Fibroblast of lung (primary cell): ENCODE data around the gene PPP1R3D.

Experiments used
- EZH2 ChIP-seq: IDR thresholded peaks from 2 replicates; pipeline ENCODE4 v1.5.1; 2012; ENCODE audit warnings: low read length, control low read depth, mild to moderate bottlenecking; ENCODE audit errors: missing control alignments
- TF ChIP-seq, protein P1 (sequence below), 2 donors: IDR thresholded peaks in 1 of 2; conservative IDR thresholded peaks in 1 of 2; 1 replicate in 1 of 2; 2 replicates in 1 of 2; pipeline ENCODE4 v1.5.1; 2011 to 2012; ENCODE audit warnings: low read length in 2 of 2, control low read depth in 1 of 2, inconsistent platforms in 1 of 2, low read depth in 1 of 2, mild to moderate bottlenecking in 1 of 2

DNA sequence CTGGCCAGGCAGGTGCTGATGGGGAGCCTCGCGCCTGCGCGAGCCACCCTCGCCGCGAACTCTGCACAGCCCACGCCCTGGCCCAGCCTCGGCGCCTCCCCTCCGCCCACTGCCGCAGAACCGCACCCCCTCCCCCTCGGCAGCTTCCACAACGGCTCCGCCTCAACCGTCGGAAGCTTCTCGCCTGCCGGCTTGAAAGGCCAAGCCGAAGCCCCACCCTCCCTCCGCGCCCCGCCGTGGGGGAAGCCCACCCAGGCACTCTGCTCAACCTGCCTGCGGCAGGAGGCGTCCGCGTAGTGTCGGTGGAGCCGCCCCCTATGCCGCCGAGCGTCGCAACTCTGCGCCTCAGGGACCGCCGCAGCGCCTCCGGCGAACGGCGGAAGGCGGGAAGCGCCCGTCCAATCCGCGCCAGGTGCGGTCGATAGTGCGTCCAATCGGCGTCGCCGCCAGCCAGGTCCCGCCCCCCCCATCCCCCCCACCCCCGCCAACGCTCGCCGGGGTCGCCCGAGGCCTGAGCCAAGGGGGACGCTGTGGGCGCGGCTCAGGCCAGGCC is 6.7 kb downstream of the PPP1R3D start, which contains the start of gene SYCP2:
- TF ChIP-seq, protein P1, sequence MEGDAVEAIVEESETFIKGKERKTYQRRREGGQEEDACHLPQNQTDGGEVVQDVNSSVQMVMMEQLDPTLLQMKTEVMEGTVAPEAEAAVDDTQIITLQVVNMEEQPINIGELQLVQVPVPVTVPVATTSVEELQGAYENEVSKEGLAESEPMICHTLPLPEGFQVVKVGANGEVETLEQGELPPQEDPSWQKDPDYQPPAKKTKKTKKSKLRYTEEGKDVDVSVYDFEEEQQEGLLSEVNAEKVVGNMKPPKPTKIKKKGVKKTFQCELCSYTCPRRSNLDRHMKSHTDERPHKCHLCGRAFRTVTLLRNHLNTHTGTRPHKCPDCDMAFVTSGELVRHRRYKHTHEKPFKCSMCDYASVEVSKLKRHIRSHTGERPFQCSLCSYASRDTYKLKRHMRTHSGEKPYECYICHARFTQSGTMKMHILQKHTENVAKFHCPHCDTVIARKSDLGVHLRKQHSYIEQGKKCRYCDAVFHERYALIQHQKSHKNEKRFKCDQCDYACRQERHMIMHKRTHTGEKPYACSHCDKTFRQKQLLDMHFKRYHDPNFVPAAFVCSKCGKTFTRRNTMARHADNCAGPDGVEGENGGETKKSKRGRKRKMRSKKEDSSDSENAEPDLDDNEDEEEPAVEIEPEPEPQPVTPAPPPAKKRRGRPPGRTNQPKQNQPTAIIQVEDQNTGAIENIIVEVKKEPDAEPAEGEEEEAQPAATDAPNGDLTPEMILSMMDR (conservative IDR thresholded peaks at IDR 0.05 in 1 of 2, IDR thresholded peaks at IDR 0.05 in 1 of 2; ENCODE audit: low read depth in 1 of 2, low read length in 2 of 2), result no peak
- TF ChIP-seq EZH2, result no peak
